ENCODE results near the gene BICRAL.
"Not testable (repeated sequence)": the region's sequence is repeated elsewhere in the genome, so short reads cannot be mapped to it uniquely, and the experiment has no call there.

The BICRAL gene

GRCh38 chr6:42813906-42814444 lies 32.1 kb downstream of the BICRAL start:
- H3K9me3 ChIP-seq (ENCODE audit: low read depth, low read length) = no peaks in the 10 kb centered on the region
- no peaks in the 10 kb centered on the region for H3K36me3 ChIP-seq (ENCODE audit: insufficient read depth, low read length)
- H3K4me3 ChIP-seq = peak overlapping the region; percentile 26; the same call in 1 of the 2 replicates
- no peak for TF ChIP-seq POLR2AphosphoS5 (IDR thresholded peaks at IDR 0.05; ENCODE audit: borderline replicate concordance, low read depth, low read length)
- TF ChIP-seq EZH2 (IDR thresholded peaks at IDR 0.05) = no peak
- no peak for TF ChIP-seq FOXP2 (optimal IDR thresholded peaks at IDR 0.05; ENCODE audit: control extremely low read depth, extremely low read length, insufficient read depth)
- DNase-seq (ENCODE audit: low read depth, low spot score) = no peak
- H3K27ac ChIP-seq = peak overlapping the region; percentile 68; the same call in 1 of the 2 replicates
- no peak overlapping the region for H3K9ac ChIP-seq (ENCODE audit: insufficient read length)

DNA sequence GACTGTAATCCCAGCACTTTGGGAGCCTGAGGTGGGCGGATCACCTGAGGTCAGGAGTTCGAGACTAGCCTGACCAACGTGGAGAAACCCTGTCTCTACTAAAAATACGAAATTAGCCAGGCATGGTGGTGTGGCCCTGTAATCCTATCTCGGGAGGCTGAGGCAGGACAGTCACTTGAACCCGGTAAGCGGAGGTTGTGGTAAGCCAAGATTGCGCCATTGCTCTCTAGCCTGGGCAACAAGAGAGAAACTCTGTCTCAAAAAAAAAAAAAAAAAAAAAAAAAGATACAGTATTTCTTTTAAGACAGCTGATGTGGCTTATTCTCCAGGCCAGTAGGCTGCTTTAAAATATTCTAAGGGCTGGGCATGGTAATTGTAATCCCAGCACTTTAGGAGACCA lies 33.9 kb downstream of the BICRAL start:
- H3K27ac ChIP-seq; H3K36me3 ChIP-seq (ENCODE audit: insufficient read depth, low read length); H3K9ac ChIP-seq (ENCODE audit: insufficient read length); H3K9me3 ChIP-seq (ENCODE audit: low read depth, low read length); H3K4me3 ChIP-seq; DNase-seq (ENCODE audit: low read depth, low spot score): not testable (repeated sequence)

- DNase-seq (ENCODE audit: low read depth, low spot score) = no peak
- no peak overlapping the region for H3K9ac ChIP-seq (ENCODE audit: insufficient read length)
- no peak for TF ChIP-seq POLR2AphosphoS5 (IDR thresholded peaks at IDR 0.05; ENCODE audit: borderline replicate concordance, low read depth, low read length)
- no peak for TF ChIP-seq FOXP2 (optimal IDR thresholded peaks at IDR 0.05; ENCODE audit: control extremely low read depth, extremely low read length, insufficient read depth)
- TF ChIP-seq EZH2 (IDR thresholded peaks at IDR 0.05) = no peak
- H3K4me3 ChIP-seq = no peak overlapping the region
- no peak overlapping the region for H3K27ac ChIP-seq
- H3K9me3 ChIP-seq (ENCODE audit: low read depth, low read length) = no peaks in the 10 kb centered on the region
- H3K36me3 ChIP-seq (ENCODE audit: insufficient read depth, low read length) = no peaks in the 10 kb centered on the region
These were observed 36.1 kb downstream of the BICRAL start for GRCh38 chr6:42817907-42818306.

GRCh38 chr6:42818416-42818815 lies 36.6 kb downstream of the BICRAL start:
- DNase-seq (ENCODE audit: low read depth, low spot score) = no peak
- Histone ChIP-seq H3K4me3 (no peak overlapping the region), H3K27ac (no peak overlapping the region), H3K36me3 (ENCODE audit: insufficient read depth, low read length) (no peaks in the 10 kb centered on the region; the same call in 1 of the 2 replicates), H3K9ac (ENCODE audit: insufficient read length) (no peak overlapping the region), H3K9me3 (ENCODE audit: low read depth, low read length) (no peaks in the 10 kb centered on the region)
- no peak for TF ChIP-seq EZH2 (IDR thresholded peaks at IDR 0.05)
- TF ChIP-seq FOXP2 (optimal IDR thresholded peaks at IDR 0.05; ENCODE audit: control extremely low read depth, extremely low read length, insufficient read depth) = no peak
- no peak for TF ChIP-seq POLR2AphosphoS5 (IDR thresholded peaks at IDR 0.05; ENCODE audit: borderline replicate concordance, low read depth, low read length)

DNA sequence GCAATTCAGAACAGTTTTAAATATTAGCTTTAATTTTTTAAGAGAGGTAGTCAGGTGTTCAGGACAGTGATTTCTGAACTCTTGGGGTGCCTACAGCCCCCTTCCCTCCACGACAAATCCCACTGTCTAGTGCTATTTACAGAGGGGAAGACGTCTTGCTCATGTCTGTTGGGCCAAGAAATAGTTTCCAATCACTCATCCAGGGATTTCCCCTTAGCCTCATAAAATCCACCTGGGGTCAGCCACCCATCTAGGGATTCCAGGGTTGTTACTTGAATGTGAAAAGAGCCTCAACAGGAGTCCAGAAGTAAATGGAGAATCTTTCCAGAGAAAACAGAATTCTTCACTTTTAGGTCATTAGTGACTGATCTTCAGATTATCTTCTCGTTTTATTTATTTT lies 37.0 kb downstream of the BICRAL start:
- Histone ChIP-seq H3K9ac (ENCODE audit: insufficient read length) (no peak overlapping the region), H3K27ac (no peak overlapping the region), H3K36me3 (ENCODE audit: insufficient read depth, low read length) (no peaks in the 10 kb centered on the region; the same call in 1 of the 2 replicates), H3K9me3 (ENCODE audit: low read depth, low read length) (no peaks in the 10 kb centered on the region), H3K4me3 (no peak overlapping the region)
- DNase-seq (ENCODE audit: low read depth, low spot score) = no peak
- TF ChIP-seq POLR2AphosphoS5 (IDR thresholded peaks at IDR 0.05; ENCODE audit: borderline replicate concordance, low read depth, low read length) (no peak), FOXP2 (optimal IDR thresholded peaks at IDR 0.05; ENCODE audit: control extremely low read depth, extremely low read length, insufficient read depth) (no peak), EZH2 (IDR thresholded peaks at IDR 0.05) (no peak)

GRCh38 chr6:42819803-42820511 lies 38.1 kb downstream of the BICRAL start:
- no peak for DNase-seq (ENCODE audit: low read depth, low spot score)
- no peaks in the 10 kb centered on the region; the same call in 1 of the 2 replicates for H3K36me3 ChIP-seq (ENCODE audit: insufficient read depth, low read length)
- no peak for TF ChIP-seq EZH2 (IDR thresholded peaks at IDR 0.05)
- H3K4me3 ChIP-seq = no peak overlapping the region
- H3K27ac ChIP-seq = no peak overlapping the region
- H3K9me3 ChIP-seq (ENCODE audit: low read depth, low read length) = no peaks in the 10 kb centered on the region
- H3K9ac ChIP-seq (ENCODE audit: insufficient read length) = no peak overlapping the region

GRCh38 chr6:42820512-42821340 lies 38.9 kb downstream of the BICRAL start:
- no peak overlapping the region for H3K9ac ChIP-seq (ENCODE audit: insufficient read length)
- no peak overlapping the region for H3K27ac ChIP-seq
- no peak overlapping the region for H3K4me3 ChIP-seq
- TF ChIP-seq POLR2AphosphoS5 (IDR thresholded peaks at IDR 0.05; ENCODE audit: borderline replicate concordance, low read depth, low read length) (no peak), EZH2 (IDR thresholded peaks at IDR 0.05) (no peak), FOXP2 (optimal IDR thresholded peaks at IDR 0.05; ENCODE audit: control extremely low read depth, extremely low read length, insufficient read depth) (no peak)
- no peaks in the 10 kb centered on the region for H3K9me3 ChIP-seq (ENCODE audit: low read depth, low read length)
- H3K36me3 ChIP-seq (ENCODE audit: insufficient read depth, low read length) = no peaks in the 10 kb centered on the region; the same call in 1 of the 2 replicates
- DNase-seq (ENCODE audit: low read depth, low spot score) = no peak

GRCh38 chr6:42821341-42821668 lies 39.5 kb downstream of the BICRAL start:
- Histone ChIP-seq H3K9me3 (ENCODE audit: low read depth, low read length) (no peaks in the 10 kb centered on the region), H3K9ac (ENCODE audit: insufficient read length) (no peak overlapping the region), H3K27ac (0 out of 2 replicates have a peak overlapping the region, but pooled peaks have one; percentile 23), H3K36me3 (ENCODE audit: insufficient read depth, low read length) (no peaks in the 10 kb centered on the region; the same call in 1 of the 2 replicates), H3K4me3 (no peak overlapping the region)
- no peak for DNase-seq (ENCODE audit: low read depth, low spot score)
- TF ChIP-seq POLR2AphosphoS5 (IDR thresholded peaks at IDR 0.05; ENCODE audit: borderline replicate concordance, low read depth, low read length) (no peak), EZH2 (IDR thresholded peaks at IDR 0.05) (no peak), FOXP2 (optimal IDR thresholded peaks at IDR 0.05; ENCODE audit: control extremely low read depth, extremely low read length, insufficient read depth) (no peak)

Data from SK-N-MC (cell line).